ENCODE data around the gene SLC6A20.

DNA sequence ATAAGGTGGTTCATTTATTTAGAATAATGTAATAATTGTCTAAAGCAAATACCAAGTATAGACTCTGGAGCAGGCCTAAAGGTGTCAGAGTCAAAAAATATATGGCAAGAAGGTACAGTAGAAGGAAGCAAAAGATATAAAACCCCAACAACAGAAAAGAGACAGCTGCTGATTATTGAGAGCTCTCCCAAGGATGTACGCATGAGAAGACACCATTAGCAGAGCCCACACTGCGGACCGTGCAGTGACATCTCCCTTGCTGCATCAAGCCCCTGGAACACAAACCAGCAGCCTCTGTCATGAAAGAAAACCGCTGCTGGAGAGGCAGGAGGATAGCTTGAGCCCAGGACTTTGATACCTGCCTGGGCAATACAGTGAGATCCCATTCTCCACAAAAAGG, 18.0 kb upstream of the SLC6A20 start:
- TF ChIP-seq CTCF (conservative IDR thresholded peaks at IDR 0.05) = no peak
- TF ChIP-seq ZFX (IDR thresholded peaks at IDR 0.05) = no peak
